A673 (cell line): ENCODE data around the gene SH3RF3.

Source experiments
- CTCF ChIP-seq: fragments of 300-800, 200-600 bp; sonication (generic); conservative IDR thresholded peaks from 2 replicates; pipeline ENCODE4 v1.5.1; 2017; ENCODE audit warnings: low read depth, mild to moderate bottlenecking, antibody characterized with exemption, low read length, moderate library complexity, mixed read lengths
- EZH2 ChIP-seq: fragments of 200-600 bp; sonication (generic); IDR thresholded peaks from 2 replicates; pipeline ENCODE4 v1.6.1; 2017; ENCODE audit warnings: borderline replicate concordance, low read depth, mild to moderate bottlenecking, mixed read lengths, antibody characterized with exemption, low read length; ENCODE audit not compliant: poor library complexity, severe bottlenecking

GRCh38 chr2:109457366-109457765 lies 328.4 kb downstream of the SH3RF3 start:
- TF ChIP-seq CTCF (no peak), EZH2 (no peak)
